GM12864 (cell line): Measurements from ENCODE around the gene DIP2C.
"Not testable (repeated sequence)": the region's sequence is repeated elsewhere in the genome, so short reads cannot be mapped to it uniquely, and the experiment has no call there.

Experiments
- DNase-seq: peaks from one replicate; pipeline ENCODE4 v3.0.0-alpha.2; 2011; ENCODE audit warnings: low read depth
- H3K4me3 ChIP-seq: 2 replicates; pipeline ENCODE4 v1.5.1; 2011; ENCODE audit warnings: mild to moderate bottlenecking, low read depth, low read length, control low read depth
- CTCF ChIP-seq: IDR thresholded peaks from 2 replicates; pipeline ENCODE4 v1.5.1; 2011; ENCODE audit warnings: low read depth, mild to moderate bottlenecking, moderate library complexity, low read length, control low read depth, inconsistent platforms; ENCODE audit errors: missing control alignments

The DIP2C gene

GRCh38 chr10:654647-654996, 34.8 kb downstream of the DIP2C start:
- no peak for DNase-seq
- no peak overlapping the region for H3K4me3 ChIP-seq
- no peak for TF ChIP-seq CTCF

GRCh38 chr10:653991-654646, 35.3 kb downstream of the DIP2C start:
- no peak overlapping the region for H3K4me3 ChIP-seq
- DNase-seq = no peak
- TF ChIP-seq CTCF = no peak

- H3K4me3 ChIP-seq, DNase-seq: not testable (repeated sequence)
Measured at GRCh38 chr10:652832-653459, 36.5 kb downstream of the DIP2C start.

GRCh38 chr10:652233-652632, 37.2 kb downstream of the DIP2C start:
- DNase-seq = no peak
- no peak for TF ChIP-seq CTCF
- no peak overlapping the region for H3K4me3 ChIP-seq

- no peak for DNase-seq
- H3K4me3 ChIP-seq = no peak overlapping the region
- no peak for TF ChIP-seq CTCF
Measured at GRCh38 chr10:651692-652091, 37.8 kb downstream of the DIP2C start.

- DNase-seq = no peak
- no peak for TF ChIP-seq CTCF
- no peak overlapping the region for H3K4me3 ChIP-seq
Measured at GRCh38 chr10:650886-651615, 38.4 kb downstream of the DIP2C start.

GRCh38 chr10:650441-650851, 39.0 kb downstream of the DIP2C start:
- no peak for TF ChIP-seq CTCF
- DNase-seq = no peak

More at GRCh38 chr10:650441-650851, 39.0 kb downstream of the DIP2C start:
- no peak overlapping the region for H3K4me3 ChIP-seq
